Endothelial cell of umbilical vein (primary cell): ENCODE measurements around the gene SLC6A16. TPM values are rescaled to one million over a fixed set of nuclear protein-coding genes. Genes with fewer than 3 reads are reported as not detected.

Experiments used
- BruUV-seq: library from RNA; stranded (reverse); fragments of 400-500 nt; replicated peaks from 2 replicates; lab custom pipeline; 2021; lab: Mats Ljungman, UMichigan
- CTCF ChIA-PET: fragments of 300-600, 350-600 bp; sonication (Branson Sonifier 250); formaldehyde crosslinking; loops from one replicate; lab custom pipeline; 2021; ENCODE audit warnings: antibody characterized with exemption, inconsistent platforms; lab: Charles Lee
- POLR2A ChIA-PET: fragments of 300-600, 350-600 bp; sonication (Branson Sonifier 250); formaldehyde crosslinking; loops from one replicate; lab custom pipeline; 2021; ENCODE audit warnings: antibody characterized with exemption, inconsistent platforms; lab: Charles Lee
- DNase-seq: peaks from one replicate; pipeline ENCODE4 v3.0.0-alpha.2; 2011; ENCODE audit warnings: low read depth, low spot score
- FAIRE-seq: peaks from 2 replicates; lab custom pipeline; 2011; peaks lifted over from hg19 to GRCh38; lab: Jason Lieb, UNC
- H2AFZ ChIP-seq: 2 replicates; pipeline ENCODE4 v1.6.0; 2012; ENCODE audit warnings: low read depth, low read length, control low read depth, inconsistent platforms
- H3K27ac ChIP-seq: 2 replicates; pipeline ENCODE4 v1.5.1; 2011; ENCODE audit warnings: low read depth, mild to moderate bottlenecking, control low read depth, low read length, moderate library complexity; ENCODE audit not compliant: insufficient read depth
- H3K27me3 ChIP-seq, 2 experiments: 2 replicates each; pipeline versions ENCODE4 v1.6.0 to v1.6.1; 2011; ENCODE audit warnings: low read length in 2 of 2, mixed read lengths in 1 of 2; ENCODE audit not compliant: control insufficient read depth in 2 of 2, insufficient read depth in 2 of 2
- H3K36me3 ChIP-seq, 2 experiments: 2 replicates in 1 of 2; 3 replicates in 1 of 2; pipeline ENCODE4 v1.5.1; 2011; ENCODE audit warnings: low read length in 2 of 2, mild to moderate bottlenecking in 1 of 2, moderate library complexity in 1 of 2; ENCODE audit not compliant: control insufficient read depth in 2 of 2, insufficient read depth in 2 of 2; ENCODE audit errors: extremely low read depth in 1 of 2
- H3K4me1 ChIP-seq: 3 replicates; pipeline ENCODE4 v1.5.1; 2011; ENCODE audit warnings: mild to moderate bottlenecking, low read length; ENCODE audit not compliant: control insufficient read depth, insufficient read depth; ENCODE audit errors: extremely low read depth
- H3K4me2 ChIP-seq: 2 replicates; pipeline ENCODE4 v1.6.1; 2011; ENCODE audit warnings: low read length, control low read depth, mixed read lengths; ENCODE audit not compliant: insufficient read depth
- H3K4me3 ChIP-seq, 3 experiments: fragments of 200-600 bp in 1 of 3; sonication (generic), shearing (Covaris generic) in 1 of 3; replicated peaks in 1 of 3; 2 replicates each; pipeline ENCODE4 v1.5.1; 2011 to 2016; ENCODE audit warnings: control low read depth in 3 of 3, low read length in 3 of 3, mild to moderate bottlenecking in 2 of 3, inconsistent platforms in 1 of 3, low read depth in 1 of 3, moderate library complexity in 1 of 3; ENCODE audit not compliant: insufficient read depth in 1 of 3
- H3K79me2 ChIP-seq: 2 replicates; pipeline ENCODE4 v1.6.0; 2012; ENCODE audit warnings: low read length, inconsistent platforms; ENCODE audit not compliant: control insufficient read depth, insufficient read depth
- H3K9ac ChIP-seq: replicated peaks from 2 replicates; pipeline ENCODE3; 2011; ENCODE audit warnings: low read length, control low read depth; ENCODE audit not compliant: insufficient read depth; ENCODE audit errors: extremely low read depth
- H3K9me1 ChIP-seq: replicated peaks from 3 replicates; pipeline ENCODE4 v1.6.0; 2011; ENCODE audit warnings: mild to moderate bottlenecking, low read length; ENCODE audit not compliant: control insufficient read depth, insufficient read depth; ENCODE audit errors: extremely low read depth
- H3K9me3 ChIP-seq: replicated peaks from 2 replicates; pipeline ENCODE4 v1.5.1; 2012; ENCODE audit warnings: low read length, inconsistent platforms; ENCODE audit not compliant: control insufficient read depth, insufficient read depth
- H4K20me1 ChIP-seq: replicated peaks from 2 replicates; pipeline ENCODE3; 2011; ENCODE audit warnings: mild to moderate bottlenecking, low read length; ENCODE audit not compliant: control insufficient read depth, insufficient read depth; ENCODE audit errors: extremely low read depth
- CTCF ChIP-seq, 2 donors: IDR thresholded peaks; 1 replicate in 1 of 2; 2 replicates in 1 of 2; pipeline ENCODE4 v1.5.1; 2011; ENCODE audit warnings: low read length in 2 of 2, mild to moderate bottlenecking in 2 of 2, moderate library complexity in 2 of 2, control low read depth in 1 of 2, inconsistent platforms in 1 of 2, low read depth in 1 of 2; ENCODE audit not compliant: insufficient read depth in 1 of 2; ENCODE audit errors: extremely low read depth in 1 of 2
- EZH2 ChIP-seq: IDR thresholded peaks from 2 replicates; pipeline ENCODE4 v1.6.1; 2012; ENCODE audit warnings: borderline replicate concordance, low read depth, mild to moderate bottlenecking, moderate library complexity, low read length, inconsistent platforms; ENCODE audit not compliant: severe bottlenecking
- FOS ChIP-seq: IDR thresholded peaks from 2 replicates; pipeline ENCODE4 v1.6.1; 2011; ENCODE audit warnings: mild to moderate bottlenecking, low read length, moderate library complexity, borderline replicate concordance; ENCODE audit not compliant: insufficient read depth
- GATA2 ChIP-seq: IDR thresholded peaks from 2 replicates; pipeline ENCODE4 v1.7.0; 2011; ENCODE audit warnings: low read depth, mild to moderate bottlenecking, moderate library complexity, mixed read lengths, low read length; ENCODE audit not compliant: insufficient read length, insufficient read depth
- JUN ChIP-seq: IDR thresholded peaks from 2 replicates; pipeline ENCODE4 v1.6.1; 2011; ENCODE audit warnings: borderline replicate concordance, low read depth; ENCODE audit not compliant: insufficient read length, insufficient read depth
- MAX ChIP-seq: IDR thresholded peaks from 2 replicates; pipeline ENCODE4 v1.6.1; 2011; ENCODE audit not compliant: insufficient read depth, insufficient read length
- MYC ChIP-seq: IDR thresholded peaks from one replicate; pipeline ENCODE4 v1.6.1; 2011; ENCODE audit warnings: mild to moderate bottlenecking, low read depth, low read length
- POLR2A ChIP-seq: IDR thresholded peaks from 2 replicates; pipeline ENCODE4 v1.6.1; 2012; ENCODE audit warnings: low read depth, mild to moderate bottlenecking, control low read depth, low read length
- POLR2AphosphoS5 ChIP-seq: IDR thresholded peaks from 2 replicates; pipeline ENCODE4 v1.6.1; 2012; ENCODE audit warnings: low read depth, mild to moderate bottlenecking, control low read depth, low read length, moderate library complexity; ENCODE audit not compliant: insufficient read depth
- dilution Hi-C: fragments of 300-500 bp; cut with MboI; formaldehyde crosslinking; loops from one replicate; pipeline ENCODE4 v1.15.0; 2019; ENCODE audit warnings: low sequenced_read_pairs; ENCODE audit not compliant: extremely low pct_ligation_motif_present
- intact Hi-C: fragments of 100-400 bp; cut with micrococcal nuclease; formaldehyde crosslinking; loops from one replicate; pipeline ENCODE4 v1.10.0; 2022
- polyA plus RNA-seq, 4 experiments: library from polyadenylated mRNA; depleted of rRNA in 3 of 4; stranded (reverse) in 3 of 4; unstranded in 1 of 4; fragments of >200 nt; gene quantifications; 2 replicates each; pipeline versions ENCODE4 v1.2.1 to v1.2.3, GENCODE V29; 2011 to 2012; ENCODE audit warnings: missing spikeins in 1 of 4
- total RNA-seq: library from RNA; stranded (reverse); gene quantifications from 2 replicates; pipeline ENCODE4 v1.2.3, GENCODE V29; 2021

The SLC6A16 gene
- total and polyA plus RNA-seq, 2 donors (not counting 3 experiments of a cell fraction or from before 2014, with no cell fraction given), result 1.1 to 1.6 TPM

GRCh38 chr19:49243129-49243528 is 81.9 kb downstream of the SLC6A16 start:
- dilution Hi-C loops, result no loop called here
- FAIRE-seq (no peak), DNase-seq (no peak)
- H3K9me1 ChIP-seq, result no peaks in the 10 kb centered on the region
- no peak overlapping the region for H3K9ac ChIP-seq
- no peak overlapping the region for H3K4me3 ChIP-seq
- BruUV-seq, result no TSS peak
- ChIA-PET CTCF (interaction anchor here (0.7 kb wide), 1 partner anchor 173 kb away, joined by 3 read pairs; no protein-coding TSS in a partner anchor), POLR2A (no interaction called here)
- no peak overlapping the region for H3K4me2 ChIP-seq
- no peaks in the 10 kb centered on the region for H3K36me3 ChIP-seq
- no peak overlapping the region for H2AFZ ChIP-seq
- H4K20me1 ChIP-seq, result no peaks in the 10 kb centered on the region
- no peak overlapping the region for H3K27ac ChIP-seq
- TF ChIP-seq MYC, result no peak
- no peak for TF ChIP-seq POLR2A
- H3K27me3 ChIP-seq, result no peaks in the 10 kb centered on the region
- intact Hi-C loops, result no loop called here
- H3K9me3 ChIP-seq, result no peaks in the 10 kb centered on the region
- no peaks in the 10 kb centered on the region for H3K4me1 ChIP-seq
- no peaks in the 10 kb centered on the region for H3K79me2 ChIP-seq

GRCh38 chr19:49241769-49242168 is 83.2 kb downstream of the SLC6A16 start:
- FAIRE-seq, result no peak
- no peak for TF ChIP-seq FOS
- TF ChIP-seq POLR2AphosphoS5, result no peak
- no peak for TF ChIP-seq CTCF (IDR thresholded peaks at IDR 0.05; ENCODE audit: extremely low read depth in 1 of 2, insufficient read depth in 1 of 2, low read depth in 1 of 2, low read length in 2 of 2)
- TF ChIP-seq POLR2A, result no peak
- no peak for TF ChIP-seq MAX
- TF ChIP-seq EZH2, result no peak
- no peak for TF ChIP-seq MYC
- TF ChIP-seq JUN, result no peak
- no peak for TF ChIP-seq GATA2

More at GRCh38 chr19:49241769-49242168, 83.2 kb downstream of the SLC6A16 start:
- no peak for DNase-seq
- no peak overlapping the region for H2AFZ ChIP-seq
- no peak overlapping the region for H3K4me2 ChIP-seq
- H3K9me3 ChIP-seq, result no peaks in the 10 kb centered on the region
- intact Hi-C loops, result no loop called here
- no peak overlapping the region for H3K4me3 ChIP-seq
- no TSS peak for BruUV-seq
- no peaks in the 10 kb centered on the region for H3K4me1 ChIP-seq
- no peak overlapping the region for H3K9ac ChIP-seq
- no peaks in the 10 kb centered on the region for H4K20me1 ChIP-seq
- ChIA-PET POLR2A (no interaction called here), CTCF (interaction anchor here (0.9 kb wide), 1 partner anchor 14 kb away, joined by 4 read pairs; no protein-coding TSS in a partner anchor)
- H3K79me2 ChIP-seq, result no peaks in the 10 kb centered on the region
- H3K9me1 ChIP-seq, result no peaks in the 10 kb centered on the region
- no peaks in the 10 kb centered on the region for H3K36me3 ChIP-seq
- dilution Hi-C loops, result no loop called here
- no peaks in the 10 kb centered on the region for H3K27me3 ChIP-seq
- H3K27ac ChIP-seq, result no peak overlapping the region
